ENCODE results near the gene MCRIP2. TPM values are rescaled to one million over a fixed set of nuclear protein-coding genes. Genes with fewer than 3 reads are reported as not detected.

The MCRIP2 gene
- polyA plus RNA-seq, 1 donor from 2014 or later, result 29.1 TPM

DNA sequence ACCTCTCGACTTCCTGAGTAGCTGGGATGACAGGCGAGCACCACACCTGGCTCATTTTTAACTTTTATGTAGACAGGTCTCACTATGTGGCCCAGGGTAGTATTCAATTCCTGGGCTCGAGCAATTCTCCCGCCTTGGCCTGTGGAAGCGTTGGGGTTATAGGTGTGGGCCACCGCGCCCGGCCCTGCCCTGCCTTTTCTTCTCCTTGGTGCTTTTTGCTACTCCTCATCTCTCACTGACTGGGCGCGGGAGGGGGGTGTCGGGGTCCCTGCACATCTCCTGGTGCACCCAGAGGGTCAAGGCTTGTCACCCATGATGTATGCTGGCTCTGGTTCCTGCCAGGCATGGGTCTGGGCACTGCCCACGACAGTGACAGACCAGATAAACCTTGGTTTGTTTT, 2.9 kb downstream of the MCRIP2 start:
- no peak overlapping the region for H3K4me2 ChIP-seq (ENCODE audit: low read length)

DNA sequence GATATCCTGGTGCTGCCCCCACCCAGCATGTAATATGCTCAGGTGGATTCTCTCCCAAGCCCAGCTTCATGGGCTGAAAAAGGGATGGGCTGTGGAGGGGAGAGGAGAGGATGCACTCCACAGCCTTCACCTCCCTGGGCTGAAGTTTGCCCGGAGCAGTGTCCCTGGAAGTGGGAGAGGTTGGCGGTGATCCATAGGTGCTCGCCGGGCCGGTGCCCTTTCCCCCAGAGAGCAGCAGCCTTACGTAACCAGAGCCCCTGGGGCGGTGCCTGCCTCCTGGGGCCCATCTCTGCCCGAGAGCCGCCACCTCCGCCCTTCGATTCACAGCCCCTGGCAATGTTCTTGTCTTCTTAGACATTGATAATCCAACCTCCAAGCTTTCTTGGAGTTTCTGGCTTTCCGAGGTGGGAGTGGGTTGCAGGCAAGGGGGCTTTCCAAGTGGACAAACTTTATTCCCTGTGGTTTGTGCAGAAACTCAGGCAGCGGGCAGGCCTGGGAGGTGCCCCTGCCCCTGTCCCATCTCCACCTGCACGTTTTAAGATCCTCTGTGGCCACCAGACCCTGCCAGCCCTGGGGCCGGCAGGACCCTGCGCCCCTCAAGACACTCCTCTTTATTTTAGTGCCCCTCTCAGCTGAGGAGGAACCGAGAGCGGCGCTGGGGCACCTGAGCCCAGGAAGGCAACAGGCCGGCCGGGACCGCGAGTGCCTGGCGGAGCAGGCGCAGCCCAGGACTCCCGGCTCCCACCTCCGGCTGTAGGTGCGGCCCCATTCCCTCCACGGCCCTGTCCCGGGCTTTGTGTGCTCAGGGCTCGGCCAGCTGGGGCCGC, 4.4 kb downstream of the MCRIP2 start:
- no peak for TF ChIP-seq EP300 (conservative IDR thresholded peaks at IDR 0.05; ENCODE audit: poor library complexity, severe bottlenecking)
- no peaks in the 10 kb centered on the region for H4K20me1 ChIP-seq (ENCODE audit: insufficient read depth)
- H2AFZ ChIP-seq (ENCODE audit: low read depth, low read length), result no peak overlapping the region
- no peak overlapping the region for H3K4me2 ChIP-seq (ENCODE audit: low read length)
- no peak overlapping the region for H3K9ac ChIP-seq (ENCODE audit: low read length)
- H3K9me2 ChIP-seq (ENCODE audit: insufficient read depth, low read length), result no peaks in the 10 kb centered on the region
- H3K27me3 ChIP-seq (ENCODE audit: insufficient read depth, low read depth, low read length), result no peaks in the 10 kb centered on the region
- H3K79me2 ChIP-seq (replicated peaks; ENCODE audit: insufficient read depth, low read length), result no peaks in the 10 kb centered on the region
- H3K4me3 ChIP-seq (ENCODE audit: low read length), result no peak overlapping the region
- no peaks in the 10 kb centered on the region for H3K9me3 ChIP-seq (ENCODE audit: low read length)
- H3K36me3 ChIP-seq (ENCODE audit: insufficient read depth, low read length), result no peaks in the 10 kb centered on the region
- no peak overlapping the region for H3K27ac ChIP-seq (ENCODE audit: low read length)
- no peaks in the 10 kb centered on the region for H3F3A ChIP-seq (ENCODE audit: insufficient read depth, low read length, poor library complexity, severe bottlenecking)

More for the DNA sequence above, 2.9 kb downstream of the MCRIP2 start:
- no peak overlapping the region for H3K27ac ChIP-seq (ENCODE audit: low read length)
- H3K79me2 ChIP-seq (replicated peaks; ENCODE audit: insufficient read depth, low read length), result no peaks in the 10 kb centered on the region
- H3K9me3 ChIP-seq (ENCODE audit: low read length), result no peaks in the 10 kb centered on the region
- H2AFZ ChIP-seq (ENCODE audit: low read depth, low read length), result no peak overlapping the region
- no peaks in the 10 kb centered on the region for H3K27me3 ChIP-seq (ENCODE audit: insufficient read depth, low read depth, low read length)
- H3K36me3 ChIP-seq (ENCODE audit: insufficient read depth, low read length), result no peaks in the 10 kb centered on the region
- no peak overlapping the region for H3K4me3 ChIP-seq (ENCODE audit: low read length)
- no peaks in the 10 kb centered on the region for H3F3A ChIP-seq (ENCODE audit: insufficient read depth, low read length, poor library complexity, severe bottlenecking)
- H3K9me2 ChIP-seq (ENCODE audit: insufficient read depth, low read length), result no peaks in the 10 kb centered on the region
- no peak overlapping the region for H3K9ac ChIP-seq (ENCODE audit: low read length)
- H4K20me1 ChIP-seq (ENCODE audit: insufficient read depth), result no peaks in the 10 kb centered on the region
- TF ChIP-seq, protein P1, sequence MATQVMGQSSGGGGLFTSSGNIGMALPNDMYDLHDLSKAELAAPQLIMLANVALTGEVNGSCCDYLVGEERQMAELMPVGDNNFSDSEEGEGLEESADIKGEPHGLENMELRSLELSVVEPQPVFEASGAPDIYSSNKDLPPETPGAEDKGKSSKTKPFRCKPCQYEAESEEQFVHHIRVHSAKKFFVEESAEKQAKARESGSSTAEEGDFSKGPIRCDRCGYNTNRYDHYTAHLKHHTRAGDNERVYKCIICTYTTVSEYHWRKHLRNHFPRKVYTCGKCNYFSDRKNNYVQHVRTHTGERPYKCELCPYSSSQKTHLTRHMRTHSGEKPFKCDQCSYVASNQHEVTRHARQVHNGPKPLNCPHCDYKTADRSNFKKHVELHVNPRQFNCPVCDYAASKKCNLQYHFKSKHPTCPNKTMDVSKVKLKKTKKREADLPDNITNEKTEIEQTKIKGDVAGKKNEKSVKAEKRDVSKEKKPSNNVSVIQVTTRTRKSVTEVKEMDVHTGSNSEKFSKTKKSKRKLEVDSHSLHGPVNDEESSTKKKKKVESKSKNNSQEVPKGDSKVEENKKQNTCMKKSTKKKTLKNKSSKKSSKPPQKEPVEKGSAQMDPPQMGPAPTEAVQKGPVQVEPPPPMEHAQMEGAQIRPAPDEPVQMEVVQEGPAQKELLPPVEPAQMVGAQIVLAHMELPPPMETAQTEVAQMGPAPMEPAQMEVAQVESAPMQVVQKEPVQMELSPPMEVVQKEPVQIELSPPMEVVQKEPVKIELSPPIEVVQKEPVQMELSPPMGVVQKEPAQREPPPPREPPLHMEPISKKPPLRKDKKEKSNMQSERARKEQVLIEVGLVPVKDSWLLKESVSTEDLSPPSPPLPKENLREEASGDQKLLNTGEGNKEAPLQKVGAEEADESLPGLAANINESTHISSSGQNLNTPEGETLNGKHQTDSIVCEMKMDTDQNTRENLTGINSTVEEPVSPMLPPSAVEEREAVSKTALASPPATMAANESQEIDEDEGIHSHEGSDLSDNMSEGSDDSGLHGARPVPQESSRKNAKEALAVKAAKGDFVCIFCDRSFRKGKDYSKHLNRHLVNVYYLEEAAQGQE (IDR thresholded peaks at IDR 0.05; ENCODE audit: borderline replicate concordance), result no peak
- TF ChIP-seq MXI1 (conservative IDR thresholded peaks at IDR 0.05; ENCODE audit: poor library complexity, severe bottlenecking), result no peak
- no peak for TF ChIP-seq RAD21 (conservative IDR thresholded peaks at IDR 0.05)
- no peak for TF ChIP-seq CTCF (IDR thresholded peaks at IDR 0.05; ENCODE audit: poor library complexity, severe bottlenecking)
- no peak for TF ChIP-seq POLR2AphosphoS5 (IDR thresholded peaks at IDR 0.05)

DNA sequence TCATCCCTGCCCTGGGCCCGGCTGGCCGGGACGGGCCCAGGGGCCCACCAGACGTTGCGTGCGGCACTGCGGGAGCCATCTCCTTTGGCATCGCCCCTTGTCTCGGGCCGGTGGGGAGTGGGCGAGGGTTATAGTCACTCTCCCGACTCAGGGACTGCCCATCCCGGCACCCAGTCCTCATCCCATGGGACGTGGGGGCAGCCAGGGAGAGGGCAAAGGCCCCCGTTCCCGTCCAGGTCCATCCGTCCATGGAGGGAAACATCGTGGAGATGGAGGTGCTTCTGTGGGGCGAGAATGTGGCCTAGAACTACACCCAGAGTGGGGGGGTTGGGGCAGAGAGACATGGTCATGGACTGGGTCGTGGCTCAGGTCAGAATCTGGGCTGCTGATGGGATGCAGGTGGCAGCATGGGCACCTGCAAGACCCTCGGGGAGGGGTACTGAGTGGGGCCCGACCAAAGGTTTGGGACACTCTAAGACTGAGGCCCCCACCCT, 5.1 kb downstream of the MCRIP2 start:
- no peak overlapping the region for H3K4me3 ChIP-seq (ENCODE audit: low read length)
- H3K9ac ChIP-seq (ENCODE audit: low read length), result no peak overlapping the region
- H3K27ac ChIP-seq (ENCODE audit: low read length), result no peak overlapping the region
- H3K36me3 ChIP-seq (ENCODE audit: insufficient read depth, low read length), result no peaks in the 10 kb centered on the region
- no peaks in the 10 kb centered on the region for H3K9me3 ChIP-seq (ENCODE audit: low read length)
- no peaks in the 10 kb centered on the region for H3K27me3 ChIP-seq (ENCODE audit: insufficient read depth, low read depth, low read length)
- no peaks in the 10 kb centered on the region for H3K9me2 ChIP-seq (ENCODE audit: insufficient read depth, low read length)
- no peaks in the 10 kb centered on the region for H3K79me2 ChIP-seq (replicated peaks; ENCODE audit: insufficient read depth, low read length)
- H4K20me1 ChIP-seq (ENCODE audit: insufficient read depth), result no peaks in the 10 kb centered on the region
- H2AFZ ChIP-seq (ENCODE audit: low read depth, low read length), result no peak overlapping the region
- no peak for TF ChIP-seq EP300 (conservative IDR thresholded peaks at IDR 0.05; ENCODE audit: poor library complexity, severe bottlenecking)
- no peak for TF ChIP-seq TAF1 (IDR thresholded peaks at IDR 0.05; ENCODE audit: low read depth)
- TF ChIP-seq CTCF (IDR thresholded peaks at IDR 0.05; ENCODE audit: poor library complexity, severe bottlenecking), result no peak
- TF ChIP-seq, protein P1 (IDR thresholded peaks at IDR 0.05; ENCODE audit: borderline replicate concordance), result no peak
- TF ChIP-seq SMC3 (conservative IDR thresholded peaks at IDR 0.05; ENCODE audit: poor library complexity), result no peak
- TF ChIP-seq RAD21 (conservative IDR thresholded peaks at IDR 0.05), result no peak
- no peak for TF ChIP-seq POLR2AphosphoS5 (IDR thresholded peaks at IDR 0.05)
- TF ChIP-seq MXI1 (conservative IDR thresholded peaks at IDR 0.05; ENCODE audit: poor library complexity, severe bottlenecking), result no peak
- TF ChIP-seq EZH2 (IDR thresholded peaks at IDR 0.05; ENCODE audit: borderline replicate concordance, insufficient read depth, low read length, poor library complexity, severe bottlenecking), result no peak
- no peaks in the 10 kb centered on the region for H3F3A ChIP-seq (ENCODE audit: insufficient read depth, low read length, poor library complexity, severe bottlenecking)
- H3K4me2 ChIP-seq (ENCODE audit: low read length), result no peak overlapping the region

Data from neural cell (in vitro differentiated cells).